ENCODE measurements around the gene NOP14.
"Not testable (repeated sequence)": the region's sequence is repeated elsewhere in the genome, so short reads cannot be mapped to it uniquely, and the experiment has no call there.

Gene NOP14

DNA sequence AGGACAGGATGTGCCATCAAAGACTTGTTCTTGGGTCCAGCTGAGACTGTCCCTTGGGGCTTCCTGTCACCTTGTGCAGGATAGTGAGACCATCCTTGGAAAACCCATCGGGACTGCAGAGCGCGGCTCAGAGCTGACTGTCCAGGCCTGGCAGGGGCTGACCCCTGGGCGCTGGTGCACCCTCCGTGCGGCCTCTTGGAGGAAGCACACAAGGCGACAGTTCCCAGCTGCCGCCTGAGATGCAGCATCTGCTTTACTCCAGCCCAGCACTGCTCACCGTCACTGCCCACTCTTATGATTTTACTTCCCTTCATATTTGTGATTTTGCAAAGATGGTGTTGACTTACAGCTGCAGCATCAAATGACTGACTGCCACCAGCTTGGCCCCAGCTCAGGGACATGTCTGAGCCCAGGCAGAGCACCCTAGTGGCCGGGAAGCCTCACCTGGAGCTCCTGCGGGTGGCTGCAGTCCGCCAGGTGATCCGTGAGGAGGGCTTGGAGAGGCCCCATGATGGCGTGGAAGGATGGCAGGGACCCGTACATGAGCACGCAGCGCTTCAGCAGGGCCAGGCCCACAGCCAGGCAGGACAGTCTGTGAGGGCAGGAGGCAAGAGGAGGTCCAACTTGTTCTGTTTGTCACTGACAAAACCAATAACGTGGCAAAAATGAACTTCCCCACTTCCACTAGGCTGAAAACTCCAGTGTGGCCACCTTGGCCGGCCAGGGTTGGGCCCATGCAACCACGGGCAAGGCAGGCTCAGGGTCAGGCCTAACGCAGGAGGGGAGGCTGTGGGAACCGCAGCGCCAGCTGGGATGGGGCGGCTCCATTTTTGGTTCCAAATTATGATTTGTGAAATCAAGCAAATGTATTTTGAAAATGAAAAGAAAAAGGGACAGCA, 21.8 kb downstream of the NOP14 start:
- no peak for DNase-seq

- DNase-seq = no peak
Measured at GRCh38 chr4:2940267-2941137, 22.7 kb downstream of the NOP14 start.

GRCh38 chr4:2939383-2940243, 23.6 kb downstream of the NOP14 start:
- no peak for DNase-seq

DNA sequence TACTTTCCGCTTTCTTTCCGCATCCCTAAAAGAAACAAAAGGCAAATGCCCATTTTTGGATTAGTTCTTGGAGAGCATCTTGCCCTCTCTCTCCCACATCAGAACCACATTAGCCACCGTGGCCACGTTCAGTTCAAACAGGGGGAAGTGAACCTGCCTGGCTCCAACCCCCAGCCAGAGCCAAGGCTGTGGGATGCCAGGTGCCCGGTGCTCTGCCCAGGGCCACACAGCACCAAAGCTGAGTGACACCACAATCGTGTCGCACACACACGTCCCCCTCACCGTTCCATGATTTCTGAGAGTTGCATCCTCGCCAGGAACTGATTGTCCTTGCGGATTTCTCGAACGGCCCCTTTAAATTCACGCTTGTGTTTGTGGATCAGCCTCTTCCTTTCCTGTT, 24.3 kb downstream of the NOP14 start:
- no peak for DNase-seq

GRCh38 chr4:2938411-2938810, 24.8 kb downstream of the NOP14 start:
- DNase-seq = not testable (repeated sequence)

DNA sequence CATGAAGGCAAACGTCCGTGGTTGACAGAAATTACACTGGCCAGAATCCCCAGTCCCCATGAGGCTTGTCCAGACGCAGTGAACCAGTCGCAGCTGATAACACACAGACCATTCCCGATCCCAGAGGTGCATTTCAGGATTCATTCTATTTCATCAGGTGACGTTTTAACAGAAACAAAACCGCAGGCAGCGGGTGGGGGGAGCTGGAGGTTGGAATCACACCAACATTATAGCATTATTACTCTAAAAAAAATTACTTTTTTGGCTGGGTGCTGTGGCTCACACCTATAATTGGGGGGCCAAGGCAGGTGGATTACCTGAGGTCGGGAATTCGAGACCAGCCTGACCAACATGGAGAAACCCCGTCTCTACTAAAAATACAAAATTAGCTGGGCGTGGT, 25.2 kb downstream of the NOP14 start:
- no peak for DNase-seq

DNA sequence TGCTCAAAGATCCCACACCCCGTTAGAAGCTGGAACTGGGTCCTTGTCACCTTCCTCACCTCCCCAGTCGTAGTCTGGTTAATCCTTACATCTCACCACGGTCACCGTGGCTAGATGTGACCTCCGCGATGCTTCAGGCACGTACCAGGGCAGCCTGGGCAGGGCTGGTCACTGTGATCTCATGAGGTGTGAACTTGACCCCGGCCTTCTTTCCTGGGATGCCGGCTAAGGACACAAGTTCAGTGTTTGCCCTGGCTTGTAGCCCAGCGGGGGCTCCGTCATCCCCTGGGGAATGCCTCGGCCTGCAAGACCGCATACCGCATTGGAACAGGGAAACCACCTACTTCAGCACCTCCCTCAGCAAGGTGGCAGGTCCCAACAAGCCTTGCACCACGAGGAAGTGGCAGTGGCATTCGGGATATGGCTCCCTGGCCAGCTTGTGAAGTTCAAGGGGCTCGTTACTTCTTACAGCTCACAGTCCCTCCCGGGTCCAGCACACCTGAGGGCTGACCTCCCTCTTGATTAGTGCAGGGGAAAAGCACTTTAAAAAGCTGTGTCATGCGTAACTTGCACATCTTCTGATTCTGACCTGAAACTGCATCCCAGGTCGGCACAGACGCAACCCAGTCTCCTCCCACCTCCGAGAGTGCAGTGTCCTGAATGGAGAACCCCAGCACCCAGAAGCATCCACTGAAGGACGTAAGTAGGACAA, 25.9 kb downstream of the NOP14 start:
- DNase-seq = no peak

- DNase-seq = no peak
Measured at GRCh38 chr4:2936773-2937145, 26.4 kb downstream of the NOP14 start.

DNA sequence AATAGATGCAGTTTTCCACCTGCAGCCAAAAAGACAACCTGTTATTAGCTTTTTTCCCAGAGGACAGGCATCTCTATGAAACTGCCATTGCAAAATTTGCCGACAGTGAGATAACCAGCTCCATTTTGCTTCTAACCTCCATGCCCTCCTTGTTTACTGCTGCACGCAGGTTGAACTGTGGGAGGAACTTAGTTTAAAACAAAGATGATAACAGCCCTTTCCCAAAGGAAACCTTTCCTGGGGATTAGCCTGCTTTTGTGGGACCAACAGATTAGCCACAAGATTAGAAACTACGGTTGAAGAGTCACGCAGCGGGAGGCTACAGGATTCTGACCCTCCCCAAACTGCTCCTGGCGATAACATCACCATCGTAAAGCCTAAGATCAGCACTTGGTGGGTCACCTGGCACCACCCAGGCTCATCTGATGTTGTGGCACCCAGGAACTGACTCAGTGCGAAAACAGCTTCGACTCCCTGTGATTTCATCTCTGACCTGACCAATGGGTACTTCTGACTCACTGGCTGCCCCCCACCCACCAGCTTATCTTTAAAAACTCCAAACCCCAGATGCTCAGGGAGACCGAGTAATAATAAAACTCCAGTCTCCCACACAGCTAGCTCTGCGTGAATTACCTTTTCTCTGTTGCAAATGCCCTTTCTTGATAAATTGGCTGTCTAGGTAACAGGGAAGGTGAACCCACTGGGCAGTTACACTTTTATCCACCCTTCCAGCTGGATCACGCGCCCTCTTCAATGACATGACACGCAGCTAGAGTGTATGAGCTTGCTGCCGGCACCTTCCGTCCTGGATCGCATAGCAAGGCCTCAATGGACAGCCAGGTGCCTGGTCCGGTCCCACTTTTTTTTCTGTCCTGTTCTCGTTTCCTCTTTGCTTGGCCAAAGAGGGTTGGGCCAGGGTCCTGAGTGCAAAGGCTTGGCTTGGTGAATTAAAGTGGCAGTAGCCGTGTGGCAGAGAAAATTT, 27.2 kb downstream of the NOP14 start:
- DNase-seq = peak; percentile 48

- DNase-seq = peak; percentile 91
Measured at GRCh38 chr4:2934813-2935761, 28.1 kb downstream of the NOP14 start.

- DNase-seq = peak; percentile 43
Measured at GRCh38 chr4:2934077-2934812, 29.0 kb downstream of the NOP14 start.

- DNase-seq = no peak
Measured at GRCh38 chr4:2933566-2934076, 29.6 kb downstream of the NOP14 start.

- no peak for DNase-seq
Measured at GRCh38 chr4:2932951-2933565, 30.1 kb downstream of the NOP14 start.

DNA sequence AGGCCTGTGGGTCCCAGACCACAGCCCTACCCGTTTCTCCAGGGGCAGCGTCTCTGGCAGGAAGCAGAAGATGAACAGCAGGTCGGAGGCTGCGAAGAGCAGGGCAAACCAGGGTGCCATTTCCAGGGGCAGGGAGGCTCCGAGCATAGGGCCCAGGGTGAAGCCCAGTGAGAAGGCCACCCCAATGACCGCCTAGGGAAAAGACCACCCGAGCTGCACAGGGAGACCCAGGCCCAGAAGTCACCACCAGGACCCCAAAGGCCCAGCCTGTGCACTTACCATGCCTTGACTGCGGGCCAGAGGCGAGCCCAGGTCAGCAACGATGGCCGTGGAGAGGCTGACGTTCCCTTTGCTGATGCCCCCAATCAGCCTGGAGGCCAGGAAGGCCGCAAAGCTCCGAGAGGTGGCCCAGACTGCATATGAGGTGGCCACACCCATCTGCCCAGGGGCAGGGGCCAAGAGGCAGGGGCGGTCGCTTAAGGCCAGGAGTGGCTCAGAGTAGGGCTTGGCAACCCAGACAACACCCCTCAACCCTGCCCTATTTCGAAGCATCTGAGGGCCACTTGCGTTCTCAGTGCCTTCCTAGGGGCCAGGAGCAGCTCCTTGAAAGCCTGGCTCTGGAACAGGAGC, 30.8 kb downstream of the NOP14 start:
- DNase-seq = no peak

- DNase-seq = peak; percentile 81
Measured at GRCh38 chr4:2931512-2932301, 31.5 kb downstream of the NOP14 start.

GRCh38 chr4:2930758-2931511, 32.3 kb downstream of the NOP14 start:
- DNase-seq = no peak

Measured in CD4-positive, alpha-beta T cell treated with Interleukin-15 for 1 hour (primary cell).